GM23338 (cell line): Measurements from ENCODE around the gene CNTNAP2.

Experiments used
- CREB1 ChIP-seq: fragments of 250-450 bp; sonication (Bioruptor Pico); IDR thresholded peaks from 2 replicates; pipeline ENCODE4 v1.5.0; 2020; ENCODE audit warnings: low read depth, mild to moderate bottlenecking, moderate library complexity
- CTCF ChIP-seq, 2 experiments: fragments of 200-600 bp in 1 of 2; sonication (generic) in 1 of 2; conservative IDR thresholded peaks; 2 replicates each; pipeline versions ENCODE4 v1.5.1 to v1.6.1; 2016 to 2017; ENCODE audit warnings: antibody characterized with exemption in 2 of 2, low read depth in 2 of 2, mild to moderate bottlenecking in 2 of 2, moderate library complexity in 1 of 2
- EZH2 ChIP-seq: fragments of 200-600 bp; sonication (generic); IDR thresholded peaks from one replicate; pipeline ENCODE4 v1.8.0; 2017; ENCODE audit warnings: antibody characterized with exemption, mild to moderate bottlenecking, low read depth; ENCODE audit not compliant: unreplicated experiment
- EZH2phosphoT487 ChIP-seq: fragments of 200-600 bp; sonication (generic); IDR thresholded peaks from one replicate; pipeline ENCODE4 v1.8.1; 2018; ENCODE audit warnings: antibody characterized with exemption; ENCODE audit not compliant: unreplicated experiment
- JUNB ChIP-seq: IDR thresholded peaks from one replicate; pipeline ENCODE4 v1.6.1; 2016; ENCODE audit warnings: antibody characterized with exemption; ENCODE audit not compliant: unreplicated experiment
- POLR2AphosphoS5 ChIP-seq: IDR thresholded peaks from 2 replicates; pipeline ENCODE4 v1.6.1; 2016; ENCODE audit warnings: antibody characterized with exemption, low read depth
- REST ChIP-seq: IDR thresholded peaks from one replicate; pipeline ENCODE4 v1.6.1; 2018; ENCODE audit warnings: antibody characterized with exemption; ENCODE audit not compliant: unreplicated experiment
- STAT1 ChIP-seq: IDR thresholded peaks from one replicate; pipeline ENCODE4 v1.6.1; 2016; ENCODE audit warnings: antibody characterized with exemption; ENCODE audit not compliant: unreplicated experiment
- ZNF462 ChIP-seq: fragments of 250-450 bp; sonication (Bioruptor Pico); IDR thresholded peaks from 2 replicates; pipeline ENCODE4 v1.5.0; 2020; ENCODE audit warnings: mild to moderate bottlenecking, moderate library complexity

GRCh38 chr7:146858690-146859089 lies 742.1 kb downstream of the CNTNAP2 start:
- TF ChIP-seq CTCF (conservative IDR thresholded peaks at IDR 0.05; ENCODE audit: low read depth in 2 of 2) (no peak), POLR2AphosphoS5 (no peak), EZH2 (no peak), CREB1 (no peak), JUNB (no peak), STAT1 (no peak), REST (no peak), ZNF462 (CRISPR knock-in tag) (no peak), EZH2phosphoT487 (no peak)
